Activated naive CD8-positive, alpha-beta T cell treated with anti-CD3 and anti-CD28 coated beads, Interleukin-2, amount 10 ng/mL, durations not matched to agents 7 days and 5 days (primary cell): Measurements from ENCODE around the gene KREMEN1. TPM values are rescaled to one million over a fixed set of nuclear protein-coding genes. Genes with fewer than 3 reads are reported as not detected.

ENCODE experiments used
- ATAC-seq: fragments of 150-1000 bp; cut with Tn5 transposase; one replicate; pipeline ENCODE4 v1.10.0; 2021; ENCODE audit warnings: low read depth, moderate library complexity
- POLR2A ChIA-PET: fragments of 350-600 bp; sonication (Branson Sonifier 250); formaldehyde crosslinking; loops from one replicate; lab custom pipeline; 2021; ENCODE audit warnings: antibody characterized with exemption; lab: Charles Lee
- DNase-seq: peaks from one replicate; pipeline ENCODE4 v3.0.0; 2021
- H3K27ac Mint-ChIP-seq: one replicate; pipeline ENCODE4 v1.8.0; 2022; ENCODE audit warnings: mild to moderate bottlenecking, mixed read lengths
- H3K27me3 Mint-ChIP-seq: one replicate; pipeline ENCODE4 v1.8.0; 2022; ENCODE audit warnings: mild to moderate bottlenecking, moderate library complexity, mixed read lengths
- H3K36me3 Mint-ChIP-seq: one replicate; pipeline ENCODE4 v1.8.0; 2021; ENCODE audit warnings: mild to moderate bottlenecking, mixed read lengths
- H3K4me1 Mint-ChIP-seq: one replicate; pipeline ENCODE4 v1.8.0; 2021; ENCODE audit warnings: mixed read lengths
- H3K4me3 Mint-ChIP-seq: one replicate; pipeline ENCODE4 v1.8.0; 2022; ENCODE audit warnings: mild to moderate bottlenecking, moderate library complexity, mixed read lengths
- H3K9me3 Mint-ChIP-seq: one replicate; pipeline ENCODE4 v1.8.0; 2021; ENCODE audit warnings: mixed read lengths
- total RNA-seq, 2 experiments: library from RNA; stranded (reverse); gene quantifications; one replicate each; pipeline ENCODE4 v1.2.3, GENCODE V29; 2021

KREMEN1 gene
- total RNA-seq, 2 experiments from 2014 or later: 0.19 to 0.26 TPM

DNA sequence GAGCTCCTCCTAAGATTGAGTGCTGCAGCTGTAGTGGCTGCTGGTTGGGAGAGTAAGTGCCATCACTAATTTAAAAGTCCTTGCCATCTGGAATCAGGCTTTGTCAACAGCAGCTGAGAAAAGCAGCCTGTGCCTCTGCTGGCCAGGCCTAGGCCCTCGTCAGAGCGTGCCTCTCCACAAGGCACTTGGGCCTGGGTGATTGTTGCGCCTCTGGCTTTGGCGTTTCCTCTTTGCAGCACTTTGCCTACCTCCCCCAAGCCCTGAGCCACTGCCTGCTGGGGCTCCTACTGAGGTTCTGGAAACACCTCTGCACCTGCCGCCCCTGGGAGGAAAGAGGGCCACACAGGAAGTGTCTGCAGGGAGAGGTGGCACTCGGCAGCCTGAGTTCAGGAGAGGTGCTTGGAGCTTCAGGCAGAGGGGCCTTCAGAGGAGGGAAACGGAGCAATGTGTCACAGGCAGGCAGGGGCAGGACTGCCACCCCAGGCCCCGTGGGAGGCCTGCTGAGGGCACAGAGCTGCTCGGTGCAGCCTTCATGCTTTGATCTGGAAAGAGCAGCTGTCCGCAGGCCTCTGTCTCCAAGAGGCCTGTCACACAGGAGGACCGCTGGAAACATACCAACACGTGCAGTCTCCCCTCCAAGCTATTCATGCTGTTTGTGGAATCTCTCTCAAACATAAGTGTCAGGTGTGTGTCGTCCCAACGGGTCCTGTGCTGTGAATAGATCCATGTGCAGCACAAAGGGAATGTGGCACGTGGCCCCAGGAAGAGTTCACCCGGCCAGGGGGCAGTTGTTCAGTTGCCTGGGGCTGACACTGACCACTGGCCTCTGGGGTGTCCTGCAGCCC is 71.3 kb downstream of the KREMEN1 start:
- Mint-ChIP-seq H3K27me3 (peaks cover 12% of the 10 kb centered on the region), H3K9me3 (no peaks in the 10 kb centered on the region), H3K4me3 (no peak overlapping the region), H3K36me3 (no peaks in the 10 kb centered on the region), H3K27ac (no peak overlapping the region), H3K4me1 (peaks cover 3% of the 10 kb centered on the region)
- POLR2A ChIA-PET: no interaction called here
- ATAC-seq (no peak), DNase-seq (no peak)

DNA sequence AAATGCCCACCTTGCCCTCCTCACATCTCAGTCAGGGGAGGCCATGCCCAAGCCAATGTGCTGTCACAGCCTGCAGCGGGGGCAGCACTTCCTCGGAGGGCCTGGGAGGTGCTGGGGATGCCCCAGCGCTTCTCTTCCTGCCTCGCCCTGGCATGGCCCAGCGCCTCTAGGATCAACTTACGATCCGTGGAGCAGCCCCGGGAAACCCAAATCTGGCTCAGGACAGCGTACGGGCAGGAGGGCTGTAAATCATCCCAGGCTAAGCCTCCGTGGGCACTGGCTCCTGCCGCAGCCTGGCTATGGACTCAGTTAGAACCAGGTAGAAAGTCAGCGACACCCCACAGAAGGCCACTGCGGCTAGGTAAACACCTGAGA is 71.9 kb downstream of the KREMEN1 start:
- no peak overlapping the region for H3K27ac Mint-ChIP-seq

DNA sequence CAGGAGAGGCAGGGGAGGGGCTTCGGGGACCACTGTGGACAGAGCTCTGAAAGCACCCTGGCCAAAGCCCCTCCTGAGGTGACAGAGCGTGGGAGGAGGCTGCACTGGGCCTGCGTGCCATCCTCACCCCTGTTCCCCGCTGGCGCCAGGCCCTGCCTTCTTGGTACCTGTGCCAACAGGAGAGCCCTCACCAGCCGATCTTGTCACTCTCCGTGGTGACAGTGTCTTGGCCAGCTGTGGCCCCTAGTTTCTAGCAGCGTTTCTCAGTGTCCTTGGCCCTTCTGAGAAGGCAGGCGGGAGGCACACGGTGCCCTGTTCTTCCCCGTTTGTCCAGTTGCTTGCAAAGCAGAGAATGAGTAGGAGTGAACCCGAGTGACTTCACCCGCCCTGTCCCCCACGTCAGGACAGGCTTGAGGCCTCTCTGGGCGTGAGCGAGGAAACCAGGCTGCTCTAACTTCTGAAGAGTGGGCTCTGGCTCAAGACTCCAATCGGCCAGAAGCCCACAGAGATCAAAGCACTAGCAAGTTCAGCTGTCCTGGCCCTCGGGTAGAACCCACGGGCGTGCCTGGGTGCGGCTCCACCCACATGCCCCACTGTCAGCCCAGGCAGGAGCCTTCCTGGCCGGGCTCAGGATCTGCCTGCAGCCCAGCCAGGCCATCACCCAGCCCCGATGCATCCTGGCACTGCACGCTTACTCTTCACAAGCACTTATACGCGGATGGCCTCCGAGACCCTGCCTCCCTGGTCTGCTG is 72.7 kb downstream of the KREMEN1 start:
- DNase-seq: peak; percentile 12
- Mint-ChIP-seq H3K4me1 (peaks cover 3% of the 10 kb centered on the region), H3K9me3 (no peaks in the 10 kb centered on the region), H3K36me3 (no peaks in the 10 kb centered on the region), H3K27me3 (peaks cover 12% of the 10 kb centered on the region), H3K4me3 (no peak overlapping the region), H3K27ac (no peak overlapping the region)
- POLR2A ChIA-PET: no interaction called here
- ATAC-seq: no peak

More for the DNA sequence above, 71.9 kb downstream of the KREMEN1 start:
- H3K4me1 Mint-ChIP-seq: peaks cover 3% of the 10 kb centered on the region
- no peak overlapping the region for H3K4me3 Mint-ChIP-seq
- no peaks in the 10 kb centered on the region for H3K9me3 Mint-ChIP-seq
- no peak for ATAC-seq
- no peaks in the 10 kb centered on the region for H3K36me3 Mint-ChIP-seq
- peak; percentile 22 for DNase-seq
- peaks cover 12% of the 10 kb centered on the region for H3K27me3 Mint-ChIP-seq
- POLR2A ChIA-PET: no interaction called here

DNA sequence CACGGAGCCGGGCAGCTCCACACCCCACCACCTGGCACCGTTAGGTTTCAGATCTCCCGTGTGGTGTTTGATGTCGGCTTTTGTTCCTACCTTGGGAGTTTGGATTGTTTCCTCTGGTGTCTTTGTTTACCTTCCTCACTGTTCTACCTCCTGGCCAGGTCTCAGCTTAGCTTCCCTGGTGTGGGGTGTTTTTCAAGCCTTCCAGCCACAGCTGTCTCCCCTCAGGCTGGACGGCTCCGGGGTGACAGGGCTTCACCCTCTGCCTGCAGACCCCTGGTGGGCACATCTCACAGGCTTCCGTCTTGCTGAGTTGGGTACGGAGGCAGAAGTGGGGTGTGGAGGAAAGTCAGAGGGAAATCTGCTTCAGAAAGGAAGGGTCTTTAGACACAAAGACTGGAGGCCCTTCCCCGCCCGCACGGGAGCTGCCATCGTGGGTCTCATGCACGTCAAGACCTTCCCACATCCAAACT is 73.3 kb downstream of the KREMEN1 start:
- no peak overlapping the region for H3K27ac Mint-ChIP-seq
- no peaks in the 10 kb centered on the region for H3K9me3 Mint-ChIP-seq
- peaks cover 9% of the 10 kb centered on the region for H3K27me3 Mint-ChIP-seq
- DNase-seq (peak; percentile 12), ATAC-seq (no peak)
- H3K4me1 Mint-ChIP-seq: peaks cover 3% of the 10 kb centered on the region
- POLR2A ChIA-PET: no interaction called here
- no peaks in the 10 kb centered on the region for H3K36me3 Mint-ChIP-seq
- no peak overlapping the region for H3K4me3 Mint-ChIP-seq

DNA sequence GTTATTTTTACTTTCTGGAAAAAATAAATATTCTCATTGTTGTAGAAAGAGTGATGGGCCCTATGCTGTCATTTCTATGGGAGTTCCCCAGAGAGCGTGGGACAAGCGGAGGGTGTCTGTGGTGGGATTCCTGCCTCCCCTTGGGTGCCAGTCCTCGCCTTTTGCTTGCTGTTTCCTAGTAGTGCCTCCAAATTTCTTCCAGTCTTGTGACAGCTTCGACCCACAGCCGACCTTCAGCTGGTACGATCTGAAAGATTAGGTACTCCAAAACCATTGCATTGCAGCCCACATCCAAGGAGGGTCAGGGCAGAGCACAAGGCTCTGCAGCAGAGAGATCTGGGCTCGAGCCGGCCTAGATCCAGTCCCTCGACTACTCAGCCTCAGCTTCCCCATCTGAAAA is 73.9 kb downstream of the KREMEN1 start:
- no peak for ATAC-seq
- no peak overlapping the region for H3K27ac Mint-ChIP-seq

DNA sequence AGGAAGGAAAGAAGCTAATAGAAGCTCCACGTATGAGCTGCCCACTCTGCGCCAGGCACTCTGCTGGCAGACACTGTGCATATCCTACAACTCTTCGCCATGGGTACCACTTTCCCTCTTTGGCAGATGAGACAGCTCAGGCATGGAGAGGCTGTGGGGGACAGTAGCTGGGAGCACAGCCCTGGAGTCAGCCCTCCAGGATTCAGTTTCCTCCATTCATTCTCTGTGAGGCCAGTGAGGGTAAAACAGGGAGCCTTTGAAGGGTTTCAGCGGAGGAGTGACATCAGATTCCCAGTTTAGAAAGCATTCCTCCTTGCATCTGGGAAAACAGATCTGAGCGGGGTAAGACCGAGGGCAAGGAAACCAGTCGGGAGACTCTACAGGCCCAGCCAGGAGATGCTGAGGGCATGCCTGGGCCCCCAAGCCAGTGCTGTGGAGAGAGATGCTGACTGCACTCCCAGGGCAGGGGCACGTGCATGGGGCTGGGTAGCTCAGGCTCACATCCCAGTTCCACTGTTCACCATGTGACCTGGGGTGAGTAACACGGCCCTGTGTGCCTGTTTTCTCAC is 74.6 kb downstream of the KREMEN1 start:
- H3K27me3 Mint-ChIP-seq: peaks cover 10% of the 10 kb centered on the region
- no peaks in the 10 kb centered on the region for H3K9me3 Mint-ChIP-seq
- no peaks in the 10 kb centered on the region for H3K4me1 Mint-ChIP-seq
- H3K36me3 Mint-ChIP-seq: no peaks in the 10 kb centered on the region
- no peak for ATAC-seq
- H3K4me3 Mint-ChIP-seq: no peak overlapping the region
- peak; percentile 19 for DNase-seq
- H3K27ac Mint-ChIP-seq: no peak overlapping the region
- POLR2A ChIA-PET: no interaction called here

More for the DNA sequence above, 73.9 kb downstream of the KREMEN1 start:
- Mint-ChIP-seq H3K4me1 (peaks cover 3% of the 10 kb centered on the region), H3K4me3 (no peak overlapping the region), H3K36me3 (no peaks in the 10 kb centered on the region), H3K27me3 (peaks cover 7% of the 10 kb centered on the region), H3K9me3 (no peaks in the 10 kb centered on the region)
- peak; percentile 3 for DNase-seq
- POLR2A ChIA-PET: no interaction called here

DNA sequence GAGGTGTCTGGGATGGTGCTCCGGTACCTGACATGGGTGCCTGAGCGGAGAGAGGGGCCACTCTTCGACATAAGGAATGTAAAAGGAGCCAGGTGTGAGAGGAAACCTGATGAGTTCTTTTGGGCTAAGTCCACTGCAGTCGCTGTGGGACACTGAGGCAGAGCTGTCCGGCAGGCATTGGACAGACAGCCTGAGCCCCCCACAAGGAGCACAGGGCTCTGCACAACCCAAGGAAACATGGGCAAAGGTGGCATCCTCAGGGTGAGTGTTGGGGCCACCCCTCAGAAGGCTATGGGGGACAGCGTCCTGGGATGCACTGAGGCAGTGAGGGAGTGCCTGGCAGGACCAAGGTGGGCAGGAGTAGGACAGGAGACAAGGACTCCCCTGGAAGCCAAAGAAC is 75.2 kb downstream of the KREMEN1 start:
- Mint-ChIP-seq H3K4me3 (no peak overlapping the region), H3K27ac (no peak overlapping the region), H3K9me3 (no peaks in the 10 kb centered on the region), H3K36me3 (no peaks in the 10 kb centered on the region), H3K4me1 (peaks cover 1% of the 10 kb centered on the region), H3K27me3 (peaks cover 13% of the 10 kb centered on the region)
- POLR2A ChIA-PET: no interaction called here
- ATAC-seq: no peak
- peak; percentile 5 for DNase-seq

DNA sequence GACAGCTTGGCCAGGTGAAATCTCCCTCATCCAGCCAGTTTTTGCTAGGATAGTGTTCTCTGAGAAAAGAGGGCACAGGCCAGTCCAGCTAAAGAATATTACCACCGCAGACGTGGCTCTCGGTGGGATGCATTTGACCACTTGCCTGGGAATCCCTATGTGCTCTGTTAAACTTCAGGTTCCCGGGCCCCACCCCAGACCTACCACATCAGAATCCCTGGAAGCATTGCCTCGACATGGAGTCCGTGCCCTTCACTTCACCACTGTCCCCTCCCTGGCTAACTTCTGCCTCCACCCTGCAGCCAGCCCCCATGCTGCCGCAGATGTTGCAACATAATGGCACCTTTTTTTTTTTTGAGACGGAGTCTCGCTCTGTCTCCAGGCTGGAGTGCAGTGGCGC is 76.0 kb downstream of the KREMEN1 start:
- Mint-ChIP-seq H3K27ac (no peak overlapping the region), H3K36me3 (no peaks in the 10 kb centered on the region), H3K9me3 (no peaks in the 10 kb centered on the region), H3K27me3 (peaks cover 20% of the 10 kb centered on the region), H3K4me1 (peaks cover 4% of the 10 kb centered on the region), H3K4me3 (no peak overlapping the region)
- no peak for ATAC-seq
- no peak for DNase-seq
- POLR2A ChIA-PET: no interaction called here

DNA sequence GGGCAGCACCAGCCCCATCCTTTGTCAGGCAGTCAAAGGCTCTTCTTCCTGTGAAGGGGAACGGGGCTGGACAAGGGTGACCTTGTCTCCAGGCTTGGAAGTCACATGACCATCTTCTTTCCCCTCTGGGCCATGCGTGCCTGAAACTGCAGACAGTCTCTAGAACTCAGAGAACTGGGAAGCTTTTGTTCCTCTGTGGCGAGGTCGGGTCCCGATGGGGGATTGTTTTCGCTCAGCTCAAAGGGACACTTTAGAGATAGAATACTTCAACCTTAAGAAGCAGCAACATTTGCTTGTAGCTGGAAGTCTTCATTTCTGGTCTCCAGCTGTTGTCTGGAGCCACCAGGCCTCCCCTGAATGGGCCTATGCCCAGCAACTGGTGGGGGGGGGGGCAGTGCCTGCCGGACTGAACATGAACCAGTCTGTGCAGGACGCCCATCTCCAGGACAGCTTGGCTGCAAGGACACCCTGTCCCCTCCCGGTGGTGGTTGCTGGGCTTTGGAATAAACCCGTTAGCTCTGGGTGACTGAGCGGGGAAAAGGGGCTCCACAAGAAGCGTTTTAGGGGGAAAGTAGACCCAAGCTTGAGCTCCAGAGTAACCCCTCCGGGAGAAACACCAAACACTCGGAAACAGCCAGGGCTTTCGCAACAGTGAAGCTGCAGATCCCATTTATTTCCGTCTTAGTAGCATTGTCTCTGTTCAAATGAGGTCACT is 77.2 kb downstream of the KREMEN1 start:
- POLR2A ChIA-PET: no interaction called here
- H3K9me3 Mint-ChIP-seq: no peaks in the 10 kb centered on the region
- no peak overlapping the region for H3K4me3 Mint-ChIP-seq
- ATAC-seq: no peak
- DNase-seq: peak; percentile 10
- H3K27ac Mint-ChIP-seq: no peak overlapping the region
- H3K36me3 Mint-ChIP-seq: no peaks in the 10 kb centered on the region
- H3K27me3 Mint-ChIP-seq: peaks cover 28% of the 10 kb centered on the region
- H3K4me1 Mint-ChIP-seq: peaks cover 10% of the 10 kb centered on the region

DNA sequence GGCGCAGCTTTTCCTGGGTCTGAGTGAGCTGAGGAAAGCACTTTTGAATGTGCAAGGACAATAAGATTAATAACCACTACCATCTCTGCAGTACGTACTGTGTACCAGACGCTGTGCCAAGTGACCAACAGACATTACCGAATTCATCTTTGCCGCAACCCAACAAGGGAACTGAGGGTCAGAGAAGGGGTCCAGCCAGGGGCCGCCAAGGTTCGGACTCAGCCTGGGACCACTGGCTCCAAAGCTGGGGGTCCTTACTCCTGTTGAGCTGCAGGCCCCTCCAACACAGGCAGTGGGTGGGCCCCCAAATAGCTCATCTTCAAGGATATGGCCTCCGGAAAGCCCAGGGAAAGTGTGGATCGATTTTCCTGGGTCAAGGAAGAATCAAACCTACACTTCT is 77.9 kb downstream of the KREMEN1 start:
- POLR2A ChIA-PET: no interaction called here
- Mint-ChIP-seq H3K9me3 (no peaks in the 10 kb centered on the region), H3K36me3 (no peaks in the 10 kb centered on the region), H3K27me3 (peaks cover 35% of the 10 kb centered on the region), H3K4me3 (no peak overlapping the region), H3K4me1 (peaks cover 10% of the 10 kb centered on the region), H3K27ac (no peak overlapping the region)
- DNase-seq (peak; percentile 9), ATAC-seq (no peak)

DNA sequence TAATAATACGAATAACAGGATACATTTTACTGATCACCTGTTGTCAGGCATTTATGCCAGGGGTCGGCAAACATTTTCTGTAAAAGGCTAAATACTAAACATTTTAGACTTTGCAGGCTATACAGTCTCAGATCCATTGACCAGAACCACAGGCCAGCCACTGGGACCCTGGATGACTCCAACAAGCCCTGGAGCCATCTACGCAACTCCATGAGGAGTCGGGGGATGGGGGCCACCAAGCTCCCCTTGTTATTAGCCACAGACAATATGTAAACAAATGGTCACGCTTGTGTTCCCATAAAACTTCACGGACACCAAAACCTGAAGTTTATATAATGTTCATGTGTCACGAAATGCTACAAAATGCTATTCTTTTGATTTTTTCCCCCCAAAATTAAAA is 78.5 kb downstream of the KREMEN1 start:
- POLR2A ChIA-PET: no interaction called here
- Mint-ChIP-seq H3K27ac (no peak overlapping the region), H3K4me3 (no peak overlapping the region), H3K4me1 (peaks cover 10% of the 10 kb centered on the region), H3K36me3 (no peaks in the 10 kb centered on the region), H3K27me3 (peaks cover 38% of the 10 kb centered on the region), H3K9me3 (no peaks in the 10 kb centered on the region)
- DNase-seq (peak; percentile 6), ATAC-seq (no peak)

DNA sequence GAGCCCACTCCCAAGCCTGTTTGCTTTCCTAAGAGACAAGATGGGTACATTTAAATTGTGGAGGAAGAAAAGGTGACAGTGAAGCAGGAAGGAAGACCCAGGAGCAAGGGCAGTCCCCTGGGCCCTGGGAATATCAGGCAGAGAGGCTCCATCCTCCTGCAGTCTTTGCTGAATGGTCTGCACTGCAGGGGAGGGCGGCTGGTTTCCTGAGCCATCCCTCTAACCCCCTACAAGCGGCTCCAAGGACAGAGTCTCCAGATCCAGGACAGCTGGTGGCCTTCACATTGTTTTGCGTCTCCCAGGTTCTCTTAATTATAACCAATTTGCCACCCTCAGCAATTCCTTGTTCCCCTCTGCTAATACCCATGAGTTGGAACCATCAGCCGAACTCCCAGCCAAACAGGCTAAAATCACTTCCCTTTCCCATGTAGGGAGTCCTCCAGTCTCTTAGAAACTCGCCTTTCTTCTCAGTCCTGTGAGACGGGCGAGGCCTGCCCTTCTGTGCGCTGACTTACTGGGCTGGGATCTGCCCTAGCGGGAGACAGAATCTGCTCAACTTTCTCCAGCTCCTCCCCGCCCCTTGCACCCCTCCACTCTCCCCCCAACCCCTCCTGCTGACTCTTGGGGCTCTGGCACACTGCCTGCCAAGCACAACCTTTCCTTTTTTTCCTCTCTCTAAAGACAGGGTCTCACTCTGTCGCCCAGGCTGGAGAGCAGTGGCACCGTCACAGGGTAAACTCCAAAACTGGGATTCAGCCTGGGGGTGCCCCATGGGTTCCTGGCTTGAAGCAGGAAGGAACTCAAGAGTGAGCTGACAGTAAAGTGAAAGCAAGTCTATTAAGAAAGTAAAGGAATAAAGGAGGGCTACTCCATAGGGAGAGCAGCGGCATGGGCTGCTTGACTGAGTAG is 79.5 kb downstream of the KREMEN1 start:
- Mint-ChIP-seq H3K27ac (peak overlapping the region; percentile 38), H3K4me3 (no peak overlapping the region), H3K4me1 (peaks cover 10% of the 10 kb centered on the region), H3K27me3 (peaks cover 45% of the 10 kb centered on the region), H3K9me3 (no peaks in the 10 kb centered on the region), H3K36me3 (no peaks in the 10 kb centered on the region)
- ATAC-seq (no peak), DNase-seq (peak; percentile 20)
- POLR2A ChIA-PET: no interaction called here
